Activated T-helper 1 cell treated with anti-CD3 and anti-CD28 coated beads, Interleukin-12 subunit alpha, Interleukin-12 subunit beta, Interleukin-2, Interleukin-4 antibody, amounts not matched to agents 30 ng/mL and 10 ng/mL and 1 ng/mL, durations not matched to agents 14 hours and 24 hours and 36 hours (primary cell): ENCODE results near the gene DEFB108B. TPM values are rescaled to one million over a fixed set of nuclear protein-coding genes. Genes with fewer than 3 reads are reported as not detected.
"Not testable (repeated sequence)": the region's sequence is repeated elsewhere in the genome, so short reads cannot be mapped to it uniquely, and the experiment has no call there.

Source experiments
- DNase-seq: peaks from one replicate; pipeline ENCODE4 v3.0.0; 2021; ENCODE audit warnings: low spot score
- H3K27ac Mint-ChIP-seq: one replicate; pipeline ENCODE4 v1.8.0; 2021; ENCODE audit warnings: mild to moderate bottlenecking, mixed read lengths
- H3K27me3 Mint-ChIP-seq: one replicate; pipeline ENCODE4 v1.8.0; 2022; ENCODE audit warnings: mild to moderate bottlenecking, moderate library complexity, mixed read lengths; ENCODE audit not compliant: insufficient read depth
- H3K36me3 Mint-ChIP-seq: one replicate; pipeline ENCODE4 v1.8.0; 2021; ENCODE audit warnings: low read depth, mixed read lengths
- H3K4me1 Mint-ChIP-seq: one replicate; pipeline ENCODE4 v1.8.0; 2021; ENCODE audit warnings: low read depth, mixed read lengths
- H3K4me3 Mint-ChIP-seq: one replicate; pipeline ENCODE4 v1.8.0; 2021; ENCODE audit warnings: mild to moderate bottlenecking, moderate library complexity, mixed read lengths
- H3K9me3 Mint-ChIP-seq: one replicate; pipeline ENCODE4 v1.8.0; 2021; ENCODE audit warnings: mixed read lengths
- intact Hi-C: fragments of 100-400 bp; cut with micrococcal nuclease; formaldehyde crosslinking; loops from one replicate; pipeline ENCODE4 v1.15.1; 2024
- total RNA-seq: library from RNA; stranded (reverse); gene quantifications from 2 replicates; pipeline ENCODE4 v1.2.3, GENCODE V29; 2022

The DEFB108B gene
- total RNA-seq, 1 donor from 2014 or later: not detected

DNA sequence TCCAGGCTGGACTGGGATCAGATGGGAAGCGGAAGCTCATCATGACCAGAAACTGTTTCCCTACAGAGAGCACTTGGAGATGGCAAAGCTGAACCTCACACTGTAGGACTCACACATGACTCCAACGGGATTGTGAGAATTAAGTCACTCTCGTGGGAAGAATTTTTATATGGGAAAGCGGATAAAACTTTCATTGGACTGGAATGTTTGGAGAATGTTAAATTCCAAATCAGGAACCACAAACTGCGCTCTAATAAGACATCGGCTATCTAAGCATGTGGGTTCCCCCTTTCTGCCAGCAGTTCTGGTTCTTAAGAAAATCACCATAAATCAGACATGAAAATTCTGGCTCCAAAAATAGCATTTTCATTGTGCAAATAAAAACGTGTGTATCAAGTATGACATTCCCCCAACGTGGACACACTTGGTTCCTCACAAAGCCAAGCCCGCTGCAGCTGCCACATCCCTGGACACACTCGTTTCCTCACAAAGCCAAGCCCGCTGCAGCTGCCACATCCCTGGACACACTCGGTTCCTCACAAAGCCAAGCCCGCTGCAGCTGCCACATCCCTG, 33.4 kb upstream of the DEFB108B start:
- H3K27me3 Mint-ChIP-seq, H3K4me1 Mint-ChIP-seq, DNase-seq, H3K36me3 Mint-ChIP-seq, H3K4me3 Mint-ChIP-seq, H3K9me3 Mint-ChIP-seq, H3K27ac Mint-ChIP-seq: not testable (repeated sequence)
- intact Hi-C loops: loop anchor here (1.0 kb wide), 1 partner anchor 14 kb away; no protein-coding TSS in a partner anchor

DNA sequence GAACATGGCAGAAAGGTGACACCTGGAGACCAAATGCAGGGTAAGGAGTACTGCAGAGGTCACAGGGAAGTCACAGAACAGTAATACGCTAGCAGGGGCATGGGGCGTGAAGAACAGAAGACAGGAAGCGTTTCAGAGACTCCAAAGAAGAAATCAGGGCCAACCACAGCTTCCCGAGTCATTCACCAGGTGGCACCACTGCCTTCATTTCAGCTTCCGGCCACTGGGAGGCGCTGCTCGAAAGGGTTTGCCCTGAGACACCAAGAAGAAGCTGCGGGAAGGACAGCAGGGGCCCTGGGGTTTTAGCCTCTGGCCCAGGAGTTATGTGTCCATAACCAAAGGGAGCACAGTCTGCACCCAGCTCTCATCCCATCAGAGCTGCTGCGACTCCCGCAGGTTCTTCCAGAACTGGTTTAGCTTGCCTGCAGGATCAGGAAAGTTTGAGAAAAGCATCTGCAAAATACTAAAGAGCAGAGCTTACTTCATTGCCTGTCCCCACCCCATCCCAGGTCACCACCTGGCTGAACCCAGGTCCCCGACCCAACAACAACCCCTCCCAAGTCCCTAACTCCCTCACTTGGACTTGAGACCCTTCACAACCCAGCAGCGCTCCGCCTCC, 32.6 kb upstream of the DEFB108B start:
- not testable (repeated sequence) for H3K27ac Mint-ChIP-seq, H3K36me3 Mint-ChIP-seq, H3K4me3 Mint-ChIP-seq, H3K4me1 Mint-ChIP-seq, H3K27me3 Mint-ChIP-seq, H3K9me3 Mint-ChIP-seq
- intact Hi-C loops: loop anchor here (1.0 kb wide), 1 partner anchor 13 kb away; no protein-coding TSS in a partner anchor
- peak; percentile 79 for DNase-seq

DNA sequence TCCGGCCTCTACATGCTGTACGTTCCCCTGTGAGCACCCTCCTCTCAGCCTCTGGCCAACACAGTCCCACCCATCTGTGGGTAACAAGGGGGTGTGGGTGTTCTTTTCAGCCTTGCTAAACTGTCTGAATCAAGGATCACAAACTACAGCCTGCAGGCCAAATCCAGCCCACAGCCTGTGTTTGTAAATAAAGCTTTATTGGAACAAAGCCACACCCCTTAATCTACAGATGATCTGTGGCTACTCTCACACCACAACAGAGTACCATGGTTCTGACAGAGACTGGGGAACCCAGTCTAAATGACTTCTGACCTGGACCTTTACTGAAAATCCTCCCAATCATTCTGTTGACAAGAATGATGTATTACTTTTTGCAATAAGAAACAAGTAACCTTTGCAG, 32.0 kb upstream of the DEFB108B start:
- H3K9me3 Mint-ChIP-seq, DNase-seq, H3K4me1 Mint-ChIP-seq, H3K27ac Mint-ChIP-seq, H3K27me3 Mint-ChIP-seq, H3K4me3 Mint-ChIP-seq, intact Hi-C loops, H3K36me3 Mint-ChIP-seq: not testable (repeated sequence)

DNA sequence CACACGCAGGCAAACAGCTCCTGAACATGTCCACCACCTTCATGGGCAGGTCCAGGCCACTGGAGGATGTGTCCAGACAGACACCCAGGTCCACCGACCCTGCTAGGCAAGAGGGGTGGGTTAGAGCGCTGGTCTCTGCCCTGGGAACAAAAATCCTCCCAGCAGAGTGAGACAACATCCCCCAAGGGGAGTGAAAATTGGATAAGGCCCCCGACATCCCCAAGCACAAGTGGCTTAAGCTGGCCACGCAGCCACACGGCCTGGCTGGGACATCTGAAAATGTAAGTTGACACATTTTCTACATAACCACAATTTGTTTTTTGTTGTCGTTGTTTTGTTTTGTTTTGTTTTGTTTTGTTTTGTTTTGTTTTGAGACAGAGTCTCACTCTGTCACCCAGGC, 30.1 kb upstream of the DEFB108B start:
- DNase-seq, H3K27me3 Mint-ChIP-seq, H3K36me3 Mint-ChIP-seq, H3K4me1 Mint-ChIP-seq, H3K4me3 Mint-ChIP-seq, H3K27ac Mint-ChIP-seq, H3K9me3 Mint-ChIP-seq, intact Hi-C loops: not testable (repeated sequence)

DNA sequence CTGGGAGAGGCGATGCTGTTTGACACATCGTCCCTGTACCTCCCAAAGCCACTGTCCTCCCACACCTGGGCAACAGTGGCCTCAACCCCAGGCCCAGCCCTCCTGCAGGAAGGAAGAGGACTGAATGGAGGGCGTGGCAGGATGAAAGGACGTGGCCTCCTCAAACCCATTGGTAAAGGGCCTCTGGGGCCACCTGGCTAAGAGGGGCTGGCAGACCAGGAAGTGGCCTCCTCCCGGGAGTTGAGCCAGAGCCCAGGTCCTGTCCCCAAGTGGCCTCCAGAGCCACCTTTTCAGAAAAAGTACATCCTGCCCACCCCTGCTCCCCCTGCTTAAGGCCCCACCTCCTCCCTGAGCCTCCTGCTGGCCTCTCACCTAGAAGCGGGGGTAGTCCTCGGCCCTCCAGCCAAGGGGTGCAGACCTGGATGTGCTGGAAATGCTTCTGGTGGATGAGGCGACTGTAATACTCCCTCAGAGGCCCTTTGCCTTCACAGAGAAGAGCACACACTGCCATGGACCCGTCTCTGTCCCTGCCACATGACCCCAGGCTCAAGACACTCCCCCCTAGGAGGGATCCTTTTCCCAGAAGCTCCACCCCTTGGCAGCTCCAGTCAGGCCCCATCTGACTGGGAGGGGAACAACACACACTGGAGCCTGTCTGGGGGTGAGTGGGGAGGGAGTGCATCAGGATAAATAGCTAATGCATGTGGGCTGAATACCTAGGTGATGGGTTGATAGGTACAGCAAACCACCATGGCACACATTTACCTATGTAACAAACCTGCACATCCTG, 28.6 kb upstream of the DEFB108B start:
- H3K9me3 Mint-ChIP-seq, DNase-seq: not testable (repeated sequence)

DNA sequence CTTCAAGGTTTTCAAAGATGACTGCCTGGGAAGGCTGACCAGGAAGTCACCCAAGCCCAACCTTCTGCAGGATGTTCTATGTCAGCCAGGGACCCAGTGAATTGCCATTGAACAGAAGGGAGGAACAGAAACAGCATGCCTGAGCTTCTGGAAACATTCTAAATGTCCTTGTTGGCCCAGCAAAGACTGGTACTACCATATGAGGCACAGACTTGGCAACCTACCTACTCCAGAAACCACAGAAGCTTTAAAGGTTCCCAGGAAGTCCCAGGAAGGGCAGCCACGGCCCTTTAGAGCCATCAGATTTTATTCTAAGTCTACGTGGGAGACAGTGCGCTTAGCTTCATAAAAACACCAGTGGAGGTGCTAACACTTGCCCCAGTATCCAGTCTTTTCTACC, 20.5 kb upstream of the DEFB108B start:
- Mint-ChIP-seq H3K4me1 (peaks cover 12% of the 10 kb centered on the region), H3K4me3 (peak overlapping the region; percentile 83)
- H3K27me3 Mint-ChIP-seq, DNase-seq, H3K27ac Mint-ChIP-seq, H3K9me3 Mint-ChIP-seq, H3K36me3 Mint-ChIP-seq: not testable (repeated sequence)
- intact Hi-C loops: loop anchor here (2.0 kb wide), 1 partner anchor 26 kb away; no protein-coding TSS in a partner anchor

More for the DNA sequence above, 28.6 kb upstream of the DEFB108B start:
- H3K27ac Mint-ChIP-seq, H3K4me1 Mint-ChIP-seq, intact Hi-C loops, H3K36me3 Mint-ChIP-seq, H3K4me3 Mint-ChIP-seq, H3K27me3 Mint-ChIP-seq: not testable (repeated sequence)

DNA sequence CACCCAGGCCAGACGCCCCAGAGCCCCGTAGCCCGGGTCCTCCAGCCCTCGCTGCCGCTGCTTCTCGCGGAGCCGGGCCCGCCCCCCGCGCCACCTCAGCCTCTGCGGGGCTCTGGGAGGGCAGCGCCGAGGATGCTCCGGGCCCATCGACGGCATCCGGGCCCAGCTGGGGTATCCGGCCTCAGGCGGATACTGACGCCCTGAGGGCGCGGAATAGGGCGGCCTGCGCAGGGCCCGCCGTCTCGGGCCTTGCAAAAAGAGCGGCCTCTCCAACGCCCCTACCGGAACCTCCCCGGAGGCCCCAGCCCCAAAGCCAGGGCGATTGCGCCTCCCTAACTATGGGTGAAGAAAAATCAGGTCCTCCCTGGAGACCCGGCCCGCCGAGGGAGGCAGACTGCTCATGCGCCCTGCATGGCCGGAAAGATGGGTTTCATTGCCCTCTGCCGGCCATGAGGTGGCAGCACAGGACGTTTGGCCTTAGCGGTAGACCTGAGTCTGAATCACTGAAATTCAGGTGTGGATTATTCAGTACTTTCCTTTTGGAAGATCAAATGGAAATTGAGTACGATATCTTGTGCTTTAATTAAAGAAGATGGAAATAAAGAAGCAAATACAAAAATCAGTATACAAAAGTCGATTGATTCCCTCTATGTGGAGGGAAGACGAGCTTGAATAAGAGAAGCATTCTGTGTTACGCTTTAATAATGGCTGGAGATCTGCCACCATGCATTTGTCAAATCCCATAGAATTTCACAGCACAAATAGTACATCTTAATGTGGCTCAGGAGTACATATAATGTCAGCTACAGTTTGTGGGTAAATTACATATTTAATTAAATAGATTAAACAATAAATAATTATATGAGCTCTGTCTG, 19.3 kb upstream of the DEFB108B start:
- not testable (repeated sequence) for H3K9me3 Mint-ChIP-seq, H3K36me3 Mint-ChIP-seq, H3K27me3 Mint-ChIP-seq
- H3K4me3 Mint-ChIP-seq: peak overlapping the region; percentile 74
- H3K27ac Mint-ChIP-seq: peak overlapping the region; percentile 70
- DNase-seq: peak; percentile 76
- H3K4me1 Mint-ChIP-seq: peaks cover 12% of the 10 kb centered on the region
- intact Hi-C loops: loop anchor here (1.0 to 2.0 kb wide), 2 partner anchors 13 to 27 kb away; no protein-coding TSS in a partner anchor

DNA sequence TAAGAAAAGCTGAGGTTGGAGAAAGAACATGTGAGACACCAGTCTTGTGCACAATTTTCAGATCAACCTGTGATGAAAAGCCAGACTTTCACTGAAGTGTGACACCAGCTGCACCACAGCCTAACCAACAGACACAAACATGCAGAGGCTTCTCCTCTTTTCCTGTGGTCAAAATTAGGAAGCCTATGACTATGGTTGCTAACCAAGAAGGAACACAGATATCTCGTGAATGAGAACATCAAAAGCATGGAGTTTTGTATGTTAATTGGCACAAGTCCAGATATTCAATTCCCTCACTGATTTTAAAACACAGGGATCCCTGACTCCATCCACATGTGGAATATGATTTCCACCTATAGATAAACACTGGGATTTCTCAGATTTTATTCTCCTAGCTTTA, 11.5 kb upstream of the DEFB108B start:
- H3K9me3 Mint-ChIP-seq, H3K4me3 Mint-ChIP-seq, H3K27me3 Mint-ChIP-seq, H3K27ac Mint-ChIP-seq, DNase-seq, H3K36me3 Mint-ChIP-seq, intact Hi-C loops, H3K4me1 Mint-ChIP-seq: not testable (repeated sequence)

DNA sequence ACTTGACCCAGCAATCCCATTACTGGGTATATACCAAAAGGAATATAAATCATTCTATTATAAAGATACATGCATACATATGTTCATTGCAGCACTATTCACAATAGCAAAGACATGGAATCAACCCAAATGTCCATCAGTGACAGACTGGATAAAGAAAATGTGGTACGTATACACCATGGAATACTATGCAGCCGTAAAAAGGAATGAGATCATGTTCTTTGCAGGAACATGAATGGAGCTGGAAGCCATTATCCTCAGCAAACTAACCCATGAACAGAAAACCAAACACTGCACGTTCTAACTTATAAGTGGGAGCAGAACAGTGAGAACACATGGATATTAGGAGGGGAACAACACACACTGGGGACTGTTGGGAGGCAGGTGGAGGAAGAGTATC, 3.8 kb upstream of the DEFB108B start:
- H3K27ac Mint-ChIP-seq, H3K4me3 Mint-ChIP-seq, DNase-seq, intact Hi-C loops, H3K4me1 Mint-ChIP-seq, H3K9me3 Mint-ChIP-seq, H3K36me3 Mint-ChIP-seq, H3K27me3 Mint-ChIP-seq: not testable (repeated sequence)

DNA sequence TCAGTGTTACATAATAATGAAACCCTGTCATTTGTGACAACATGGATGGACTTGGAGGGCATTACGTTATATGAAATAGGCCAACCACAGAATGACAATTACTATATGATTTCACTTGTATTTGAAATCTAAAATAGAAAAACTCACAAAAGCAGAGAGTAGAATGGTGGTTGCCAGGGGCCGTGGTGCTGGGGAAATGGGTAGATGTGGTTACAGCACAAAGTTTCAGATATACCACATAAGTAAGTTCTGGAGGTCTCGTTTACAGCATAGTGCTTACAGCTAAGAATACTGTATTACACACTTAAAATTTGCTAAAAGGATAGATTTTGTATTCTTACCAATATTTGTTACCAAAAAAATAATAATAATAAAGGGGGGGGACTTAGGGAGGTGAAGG, 3.3 kb upstream of the DEFB108B start:
- H3K36me3 Mint-ChIP-seq, H3K9me3 Mint-ChIP-seq, H3K4me1 Mint-ChIP-seq, H3K27ac Mint-ChIP-seq, DNase-seq, H3K4me3 Mint-ChIP-seq, H3K27me3 Mint-ChIP-seq, intact Hi-C loops: not testable (repeated sequence)

DNA sequence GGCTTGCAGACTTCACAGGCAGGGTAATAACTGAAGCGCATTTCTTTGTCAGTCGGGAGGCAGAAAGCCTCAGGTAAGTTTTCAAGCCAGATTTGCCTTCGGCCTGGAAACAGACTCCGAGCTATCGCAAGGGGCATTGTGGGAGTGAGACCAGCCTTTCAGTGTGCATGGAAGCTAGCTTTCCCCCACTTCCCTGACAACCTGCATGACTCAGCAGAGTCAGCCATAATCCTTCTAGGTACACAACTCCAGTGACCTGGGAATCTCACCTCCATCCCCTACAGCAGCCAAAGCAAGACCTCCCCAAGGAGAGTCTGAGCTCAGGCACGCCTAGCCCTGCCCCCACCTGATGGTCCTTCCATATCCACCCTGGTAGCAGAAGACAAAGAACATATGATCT, 9.7 kb downstream of the DEFB108B start:
- intact Hi-C loops, H3K4me1 Mint-ChIP-seq, H3K4me3 Mint-ChIP-seq, H3K27me3 Mint-ChIP-seq, DNase-seq, H3K9me3 Mint-ChIP-seq, H3K36me3 Mint-ChIP-seq, H3K27ac Mint-ChIP-seq: not testable (repeated sequence)

DNA sequence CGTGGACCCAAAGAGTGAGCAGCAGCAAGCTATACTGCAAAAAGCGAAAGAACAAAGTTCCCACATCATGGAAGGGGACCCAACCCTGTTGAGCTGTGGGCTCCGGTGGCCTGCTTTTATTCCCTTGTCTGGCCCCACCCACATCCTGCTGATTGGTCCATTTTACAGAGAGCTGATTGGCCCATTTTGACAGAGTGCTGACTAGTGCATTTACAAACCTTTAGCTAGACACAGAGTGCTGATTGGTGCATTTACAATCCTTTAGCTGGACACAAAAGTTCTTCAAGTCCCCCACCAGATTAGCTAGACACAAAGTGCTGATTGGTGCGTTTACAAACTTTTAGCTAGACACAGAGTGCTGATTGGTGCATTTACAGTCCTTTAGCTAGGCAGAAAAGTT, 10.4 kb downstream of the DEFB108B start:
- H3K27ac Mint-ChIP-seq, H3K36me3 Mint-ChIP-seq, H3K4me1 Mint-ChIP-seq, intact Hi-C loops, H3K4me3 Mint-ChIP-seq, H3K9me3 Mint-ChIP-seq, DNase-seq: not testable (repeated sequence)
- H3K27me3 Mint-ChIP-seq: peaks cover 12% of the 10 kb centered on the region
